AG04450 (cell line): Measurements from ENCODE around the gene OR52N1. TPM values are rescaled to one million over a fixed set of nuclear protein-coding genes. Genes with fewer than 3 reads are reported as not detected.

Experiments used
- CTCF ChIA-PET: fragments of 300-600, 350-600 bp; formaldehyde crosslinking; extraction: SDS; loops from one replicate; lab custom pipeline; 2022; ENCODE audit warnings: antibody characterized with exemption, inconsistent platforms; lab: Charles Lee
- POLR2A ChIA-PET: fragments of 350-600 bp; formaldehyde crosslinking; extraction: SDS; loops from one replicate; lab custom pipeline; 2021; ENCODE audit warnings: antibody characterized with exemption, inconsistent platforms; lab: Yijun Ruan, JAX
- DNase-seq: peaks from one replicate; pipeline ENCODE4 v3.0.0-alpha.2; 2011; ENCODE audit warnings: low read depth, low spot score
- H3K27ac ChIP-seq: one replicate; pipeline ENCODE4 v1.5.1; 2012; ENCODE audit warnings: low read depth, low read length, control low read depth
- H3K27me3 ChIP-seq: one replicate; pipeline ENCODE4 v1.6.0; 2012; ENCODE audit warnings: low read length; ENCODE audit not compliant: control insufficient read depth, insufficient read depth
- H3K4me3 ChIP-seq: 2 replicates; pipeline ENCODE4 v1.5.1; 2011; ENCODE audit warnings: mild to moderate bottlenecking, low read depth, low read length, control low read depth
- H3K9me3 ChIP-seq: 2 replicates; pipeline ENCODE4 v1.5.1; 2012; ENCODE audit warnings: low read length; ENCODE audit not compliant: control insufficient read depth, insufficient read depth
- CTCF ChIP-seq: IDR thresholded peaks from 2 replicates; pipeline ENCODE4 v1.5.1; 2011; ENCODE audit warnings: low read depth, low read length, control low read depth, inconsistent platforms
- polyA plus RNA-seq: library from polyadenylated mRNA; depleted of rRNA; stranded (reverse); fragments of >200 nt; gene quantifications from 2 replicates; pipeline ENCODE4 v1.2.3, GENCODE V29; 2011

The OR52N1 gene
- polyA plus RNA-seq, 1 experiment = not detected

DNA sequence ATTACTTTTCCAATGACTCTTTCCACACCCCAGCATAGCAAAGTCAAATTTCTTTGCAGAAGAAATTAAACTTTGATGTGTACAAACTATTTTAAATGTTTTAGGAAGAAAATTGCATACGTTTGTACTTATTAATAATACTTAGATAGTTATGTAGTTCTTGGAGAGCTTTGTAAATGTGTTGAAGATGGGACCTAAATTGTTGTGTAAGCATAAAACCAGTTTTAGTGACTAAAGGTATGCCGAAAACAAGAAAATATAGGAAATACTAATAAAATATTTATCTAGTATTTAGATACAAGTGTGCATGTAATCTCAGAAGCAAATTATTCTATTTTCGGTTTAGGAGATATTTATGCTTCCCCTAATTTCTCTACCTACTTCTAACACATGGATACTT is 41.2 kb downstream of the OR52N1 start:
- H3K27me3 ChIP-seq = no peaks in the 10 kb centered on the region
- no peaks in the 10 kb centered on the region for H3K9me3 ChIP-seq
- DNase-seq = no peak
- POLR2A ChIA-PET = no interaction called here
- CTCF ChIA-PET = no interaction called here
- TF ChIP-seq CTCF = no peak
- no peak overlapping the region for H3K27ac ChIP-seq
- no peak overlapping the region for H3K4me3 ChIP-seq

- Histone ChIP-seq H3K27me3 (no peaks in the 10 kb centered on the region), H3K27ac (no peak overlapping the region), H3K9me3 (no peaks in the 10 kb centered on the region), H3K4me3 (no peak overlapping the region)
- TF ChIP-seq CTCF = no peak
- no peak for DNase-seq
- CTCF ChIA-PET = no interaction called here
- POLR2A ChIA-PET = no interaction called here
These were observed 44.5 kb downstream of the OR52N1 start for GRCh38 chr11:5746614-5747013.

DNA sequence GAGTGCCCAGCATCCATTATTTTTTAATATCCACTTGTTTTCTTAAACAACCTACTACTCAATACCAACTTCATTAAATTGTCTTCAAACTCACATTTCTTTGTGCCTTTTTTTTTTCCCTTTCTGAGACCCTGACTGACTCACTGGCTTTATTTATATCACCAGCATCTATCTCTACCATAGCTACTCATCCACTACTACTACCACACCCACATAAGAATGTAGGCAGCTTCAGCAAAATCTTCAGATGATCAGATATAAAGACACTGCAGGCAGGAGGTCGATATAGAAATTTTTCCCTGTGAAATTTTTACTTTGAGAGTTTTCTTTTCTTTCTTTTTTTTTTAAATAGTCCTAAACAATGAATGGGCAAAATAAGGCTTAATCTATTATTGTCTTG is 52.6 kb downstream of the OR52N1 start:
- H3K4me3 ChIP-seq = no peak overlapping the region
- no peak for DNase-seq
- ChIA-PET POLR2A (no interaction called here), CTCF (no interaction called here)
- no peak for TF ChIP-seq CTCF
- H3K9me3 ChIP-seq = no peaks in the 10 kb centered on the region
- no peaks in the 10 kb centered on the region for H3K27me3 ChIP-seq
- no peak overlapping the region for H3K27ac ChIP-seq

- CTCF ChIA-PET = no interaction called here
- no peak overlapping the region for H3K27ac ChIP-seq
These were observed 53.2 kb downstream of the OR52N1 start for GRCh38 chr11:5737670-5738392.

More at GRCh38 chr11:5737670-5738392, 53.2 kb downstream of the OR52N1 start:
- Histone ChIP-seq H3K27me3 (no peaks in the 10 kb centered on the region), H3K9me3 (no peaks in the 10 kb centered on the region), H3K4me3 (no peak overlapping the region)
- POLR2A ChIA-PET = no interaction called here
- no peak for DNase-seq
- no peak for TF ChIP-seq CTCF
